ENCODE measurements around the gene WDR18. TPM values are rescaled to one million over a fixed set of nuclear protein-coding genes. Genes with fewer than 3 reads are reported as not detected.

WDR18 gene
- total and polyA plus RNA-seq, 2 of the 8 experiments (the other 6 are each of a cell fraction or from before 2014, with no cell fraction given) = 87.7 to 177 TPM

- Histone ChIP-seq H2AK5ac (ENCODE audit: low read depth, low read length) (0 out of 2 replicates have a peak overlapping the region, but pooled peaks have one; percentile 24), H2BK120ac (replicated peaks; ENCODE audit: low read depth, low read length) (no peak overlapping the region), H3K18ac (ENCODE audit: extremely low read depth, low read length) (no peak overlapping the region; the same call in 1 of the 2 replicates), H3K23ac (ENCODE audit: insufficient read length) (no peak overlapping the region), H3K23me2 (ENCODE audit: low read depth, low read length) (no peaks in the 10 kb centered on the region), H3K79me1 (ENCODE audit: low read depth, low read length) (no peaks in the 10 kb centered on the region), H2BK5ac (ENCODE audit: low read depth, low read length) (no peak overlapping the region), H3K4me3 (ENCODE audit: extremely low read depth in 1 of 4, insufficient read depth in 2 of 4, low read depth in 3 of 4, low read length in 4 of 4) (no peak overlapping the region), H3K4me1 (replicated peaks in 1 of 4; ENCODE audit: control insufficient read depth in 3 of 4, insufficient read depth in 4 of 4, low read length in 3 of 4) (peaks cover 0 to 16% (median 11%) of the 10 kb centered on the region in 4 experiments; a peak in 5 of 7 replicates), H3K27ac (ENCODE audit: low read depth, low read length) (no peak overlapping the region), H2BK15ac (ENCODE audit: low read length) (no peak overlapping the region), H4K20me1 (replicated peaks in 1 of 2; ENCODE audit: control insufficient read depth in 1 of 2, insufficient read depth in 2 of 2, low read length in 2 of 2) (no peaks in the 10 kb centered on the region), H3K4ac (replicated peaks; ENCODE audit: insufficient read length, low read depth, low read length) (no peak overlapping the region), H2AFZ (ENCODE audit: low read length) (no peak overlapping the region), H3K14ac (ENCODE audit: insufficient read length) (no peak overlapping the region), H4K5ac (ENCODE audit: insufficient read length, low read depth, low read length) (no peak overlapping the region), H2BK12ac (ENCODE audit: low read depth, low read length) (no peak overlapping the region), H3K36me3 (ENCODE audit: control insufficient read depth in 2 of 4, insufficient read depth in 4 of 4, low read length in 3 of 4) (peaks cover 0 to 4% (median under 1%) of the 10 kb centered on the region in 4 experiments; a peak in 2 of 8 replicates), H3K4me2 (ENCODE audit: insufficient read depth in 1 of 2, low read depth in 2 of 2, low read length in 2 of 2) (no peak overlapping the region), H3K79me2 (ENCODE audit: control insufficient read depth in 1 of 2, insufficient read depth in 2 of 2, low read length in 2 of 2) (no peaks in the 10 kb centered on the region), H4K8ac (ENCODE audit: extremely low read depth, insufficient read depth, low read length) (peak overlapping the region; percentile 79; the same call in 1 of the 2 replicates), H3K9me3 (ENCODE audit: insufficient read depth in 2 of 2, low read depth in 1 of 2, low read length in 1 of 2) (no peaks in the 10 kb centered on the region), H4K91ac (replicated peaks; ENCODE audit: insufficient read length, low read length) (no peak overlapping the region), H3K27me3 (replicated peaks in 1 of 4; ENCODE audit: control insufficient read depth in 3 of 4, extremely low read depth in 1 of 4, insufficient read depth in 3 of 4, low read length in 3 of 4) (no peaks in the 10 kb centered on the region), H3K56ac (replicated peaks; ENCODE audit: insufficient read length, low read depth, low read length) (no peak overlapping the region), H3K9ac (replicated peaks in 1 of 4; ENCODE audit: extremely low read depth in 1 of 4, low read depth in 3 of 4, low read length in 3 of 4) (no peak overlapping the region), H2BK20ac (ENCODE audit: low read length) (no peak overlapping the region)
- FAIRE-seq = no peak
- ChIA-PET POLR2A (ENCODE audit: partially characterized antibody) (interaction anchor here (0.8 to 1.5 kb wide), 7 partner anchors 14 to 112 kb away, joined by 3 to 7 read pairs (median 3); partner anchors contain the start of genes MED16 and RNU6-9), CTCF (ENCODE audit: partially characterized antibody) (interaction anchor here (1.0 to 1.9 kb wide), 7 partner anchors 8 to 54 kb away, joined by 3 to 6 read pairs (median 4); no protein-coding TSS in a partner anchor)
- WGBS, 2 experiments (ENCODE audit: extremely low coverage in 1 of 2, insufficient coverage in 1 of 2, insufficient read length in 1 of 2, insufficient replicate concordance in 2 of 2, low coverage in 1 of 2, low lambda C conversion rate in 2 of 2, missing lambda C conversion rate in 1 of 2) = 92% methylated on average over 18 of the region's 24 CpGs; no CpG with 5 or more reads in 1 of the 2 experiments
- no peak for DNase-seq (ENCODE audit: low read depth in 1 of 2, low spot score in 2 of 2)
These were observed 7.1 kb upstream of the WDR18 start for GRCh38 chr19:977058-977464.

Measured in H1 (cell line).